Activated CD8-positive, alpha-beta memory T cell treated with anti-CD3 and anti-CD28 coated beads for 36 hours (primary cell): ENCODE results near the gene PSMC1. TPM values are rescaled to one million over a fixed set of nuclear protein-coding genes. Genes with fewer than 3 reads are reported as not detected.

ENCODE experiments used
- total RNA-seq, 2 experiments: library from RNA; stranded (reverse); gene quantifications; one replicate each; pipeline ENCODE4 v1.2.3, GENCODE V29; 2021

PSMC1 gene
- total RNA-seq, 2 experiments from 2014 or later = 126 to 152 TPM

Other genes starting within 250 kb of the PSMC1 start
- gene KCNK13, start 194.6 kb upstream of the PSMC1 start, total RNA-seq = not detected
- gene NRDE2, start 75.4 kb downstream of the PSMC1 start, total RNA-seq = 10 to 100 TPM; 27.5 TPM
- gene CALM1, start 140.5 kb downstream of the PSMC1 start, total RNA-seq = 100 to 1,000 TPM; 530 to 542 TPM